GM12878 (cell line): ENCODE measurements around the gene FCAMR. TPM values are rescaled to one million over a fixed set of nuclear protein-coding genes. Genes with fewer than 3 reads are reported as not detected.

ENCODE experiments used
- ATAC-seq: fragments of 200-7000 bp; cut with Tn5 transposase; 3 replicates; pipeline ENCODE4 v1.9.1; 2020; ENCODE audit warnings: mild to moderate bottlenecking, moderate library complexity
- BruUV-seq: library from RNA; stranded (reverse); fragments of 400-500 nt; replicated peaks from 2 replicates; lab custom pipeline; 2021; lab: Mats Ljungman, UMichigan
- CTCF ChIA-PET: fragments of 300-600 bp; sonication (Branson Sonifier 250); formaldehyde crosslinking; extraction: SDS; loops from one replicate; lab custom pipeline; 2021; ENCODE audit warnings: inconsistent platforms; lab: Yijun Ruan, JAX
- POLR2A ChIA-PET: fragments of 350-600 bp; formaldehyde crosslinking; extraction: SDS; loops from one replicate; lab custom pipeline; 2021; ENCODE audit warnings: inconsistent platforms; lab: Charles Lee
- RAD21 ChIA-PET: fragments of 300-600 bp; sonication (Branson Sonifier 250); formaldehyde crosslinking; loops from one replicate; lab custom pipeline; 2023; ENCODE audit warnings: antibody characterized with exemption; ENCODE audit not compliant: unreplicated experiment; lab: Charles Lee
- SMC1A ChIA-PET: fragments of 300-600 bp; sonication (Branson Sonifier 250); formaldehyde crosslinking; loops from one replicate; lab custom pipeline; 2023; ENCODE audit not compliant: unreplicated experiment, uncharacterized antibody; lab: Charles Lee
- DNase-seq: peaks from one replicate; pipeline ENCODE4 v3.0.0-alpha.2; 2011; ENCODE audit warnings: low read depth, low spot score
- FAIRE-seq: peaks from 3 replicates; lab custom pipeline; 2011; peaks lifted over from hg19 to GRCh38; lab: Jason Lieb, UNC
- H2AFZ ChIP-seq: 2 replicates; pipeline ENCODE4 v1.6.0; 2011; ENCODE audit warnings: low read depth, low read length, control low read depth; ENCODE audit not compliant: control insufficient read depth
- H3K27ac ChIP-seq: 2 replicates; pipeline ENCODE4 v1.5.1; 2011; ENCODE audit warnings: control low read depth; ENCODE audit not compliant: control insufficient read depth, insufficient read depth
- H3K27me3 ChIP-seq, 2 experiments: replicated peaks in 1 of 2; 2 replicates each; pipeline versions ENCODE4 v1.6.0 to v1.6.1; 2011; ENCODE audit warnings: low read length in 1 of 2; ENCODE audit not compliant: control insufficient read depth in 2 of 2, insufficient read depth in 2 of 2
- H3K36me3 ChIP-seq, 2 experiments: 2 replicates each; pipeline ENCODE4 v1.5.1; 2011; ENCODE audit warnings: low read length in 1 of 2; ENCODE audit not compliant: control insufficient read depth in 2 of 2, insufficient read depth in 2 of 2
- H3K4me1 ChIP-seq: 2 replicates; pipeline ENCODE4 v1.6.1; 2011; ENCODE audit warnings: mild to moderate bottlenecking, low read length, moderate library complexity, mixed read lengths; ENCODE audit not compliant: control insufficient read depth, insufficient read depth
- H3K4me2 ChIP-seq: 2 replicates; pipeline ENCODE4 v1.6.0; 2011; ENCODE audit warnings: control low read depth; ENCODE audit not compliant: control insufficient read depth, insufficient read depth
- H3K4me3 ChIP-seq: fragments of 200-600 bp; sonication (generic); 2 replicates; pipeline ENCODE4 v1.5.1; 2016
- H3K79me2 ChIP-seq: 2 replicates; pipeline ENCODE4 v1.6.0; 2011; ENCODE audit warnings: low read length; ENCODE audit not compliant: control insufficient read depth, insufficient read depth
- H3K9ac ChIP-seq: 2 replicates; pipeline ENCODE4 v1.8.0; 2011; ENCODE audit warnings: low read length, control low read depth, mixed read lengths; ENCODE audit not compliant: control insufficient read depth, insufficient read depth
- H3K9me3 ChIP-seq: replicated peaks from 3 replicates; pipeline ENCODE4 v1.5.1; 2011; ENCODE audit warnings: mild to moderate bottlenecking, low read length; ENCODE audit not compliant: control insufficient read depth, insufficient read depth
- H4K20me1 ChIP-seq: 2 replicates; pipeline ENCODE4 v1.6.0; 2011; ENCODE audit not compliant: control insufficient read depth, insufficient read depth
- BHLHE40 ChIP-seq, 2 experiments: fragments of 450-650 bp in 1 of 2; IDR thresholded peaks; 2 replicates each; pipeline ENCODE4 v1.6.1; 2011 to 2017; ENCODE audit warnings: low read depth in 2 of 2, borderline replicate concordance in 1 of 2, improper control_type of control experiment in 1 of 2, low read length in 1 of 2, mild to moderate bottlenecking in 1 of 2
- CBX3 ChIP-seq: fragments of 200-600 bp; sonication (generic); IDR thresholded peaks from 2 replicates; pipeline ENCODE4 v1.6.1; 2016; ENCODE audit warnings: low read depth, borderline replicate concordance
- CHD2 ChIP-seq: IDR thresholded peaks from 2 replicates; pipeline ENCODE4 v1.6.1; 2011; ENCODE audit warnings: low read depth, low read length, improper control_type of control experiment, borderline replicate concordance
- ETV6 ChIP-seq, 2 experiments: fragments of 450-650 bp in 1 of 2; IDR thresholded peaks in 1 of 2; conservative IDR thresholded peaks in 1 of 2; 2 replicates each; pipeline ENCODE4 v1.6.1; 2014; ENCODE audit warnings: antibody characterized with exemption in 1 of 2, borderline replicate concordance in 1 of 2, low read depth in 1 of 2, mild to moderate bottlenecking in 1 of 2, moderate library complexity in 1 of 2
- FOS ChIP-seq: IDR thresholded peaks from 3 replicates; pipeline ENCODE4 v1.6.1; 2011; ENCODE audit warnings: borderline replicate concordance; ENCODE audit not compliant: insufficient read length; ENCODE audit errors: extremely low read depth
- HCFC1 ChIP-seq: fragments of 150-350 bp; IDR thresholded peaks from 2 replicates; pipeline ENCODE4 v1.6.1; 2014; ENCODE audit warnings: low read length
- IKZF2 ChIP-seq, 2 experiments: fragments of 450-650 bp; IDR thresholded peaks; 2 replicates each; pipeline ENCODE4 v1.6.1; 2017; ENCODE audit warnings: mild to moderate bottlenecking in 2 of 2, moderate library complexity in 2 of 2
- MYB ChIP-seq: fragments of 150-350 bp; IDR thresholded peaks from 2 replicates; pipeline ENCODE4 v1.6.1; 2014; ENCODE audit warnings: mild to moderate bottlenecking, low read depth, low read length, borderline replicate concordance
- NFYA ChIP-seq: IDR thresholded peaks from 2 replicates; pipeline ENCODE4 v1.6.1; 2011; ENCODE audit warnings: low read depth, mild to moderate bottlenecking, low read length, improper control_type of control experiment, borderline replicate concordance
- RBBP5 ChIP-seq: fragments of 200-600 bp; sonication (generic); conservative IDR thresholded peaks from 2 replicates; pipeline ENCODE4 v1.6.1; 2016
- STAT1 ChIP-seq: fragments of 450-650 bp; conservative IDR thresholded peaks from 2 replicates; pipeline ENCODE4 v1.6.1; 2014; ENCODE audit warnings: antibody characterized with exemption, mild to moderate bottlenecking
- WGBS: methylation state at CpG from one replicate; pipeline ENCODE4 v1.1.6; 2016; ENCODE audit warnings: low lambda C conversion rate; ENCODE audit not compliant: insufficient replicate concordance, insufficient coverage; ENCODE audit errors: missing lambda C conversion rate; 5-methylcytosine and 5-hydroxymethylcytosine counted together
- in situ Hi-C: fragments of 300-500 bp; cut with MboI; formaldehyde crosslinking; loops from 9 replicates; pipeline ENCODE4 v1.14.3; 2018; ENCODE audit warnings: mixed read lengths
- intact Hi-C: fragments of 100-400 bp; cut with micrococcal nuclease; formaldehyde crosslinking; loops from one replicate; pipeline ENCODE4 v1.14.2; 2022; ENCODE audit not compliant: unreplicated experiment
- polyA plus RNA-seq, 11 experiments: library from polyadenylated mRNA; depleted of rRNA in 4 of 11; unstranded in 6 of 11; stranded (reverse) in 5 of 11; fragments of >200 nt; fragmentation: Nextera tagmentation in 4 of 11; fragmentation: Illumina TruSeq in 1 of 11; extraction: Ambion mirVana in 4 of 11; extraction: Trizol in 1 of 11; gene quantifications; 1 replicate in 1 of 11; 2 replicates in 10 of 11; pipeline versions ENCODE4 v1.2.1 to v1.2.3, GENCODE V29; 2011 to 2016; ENCODE audit warnings: inconsistent platforms in 2 of 11, missing spikeins in 2 of 11, low read depth in 1 of 11
- total RNA-seq, 4 experiments: library from RNA; depleted of rRNA in 3 of 4; stranded (reverse); fragments of >200 nt in 3 of 4; fragmentation: Illumina TruSeq in 1 of 4; extraction: Trizol in 1 of 4; gene quantifications; 2 replicates each; pipeline versions ENCODE4 v1.2.1 to v1.2.3, GENCODE V29; 2013 to 2021

Gene FCAMR
- total and polyA plus RNA-seq, 10 of the 15 experiments (the other 5 are each of a cell fraction or from before 2014, with no cell fraction given): 0.04 to 0.15 (median 0.06) TPM; not detected in 3

- TF ChIP-seq NFYA (no peak), HCFC1 (no peak)
These were observed 4.5 kb downstream of the FCAMR start (continued) for GRCh38 chr1:206965781-206966180.

- intact Hi-C loops (no loop called here), in situ Hi-C loops (no loop called here)
- no peak overlapping the region for H3K9ac ChIP-seq
- POLR2A ChIA-PET: interaction anchor here (1.1 kb wide), 1 partner anchor 14 kb away, joined by 3 read pairs; no protein-coding TSS in a partner anchor
- CTCF ChIA-PET: no interaction called here
- BruUV-seq: no TSS peak
- H3K4me2 ChIP-seq: no peak overlapping the region
- ATAC-seq (no peak), DNase-seq (no peak), FAIRE-seq (no peak)
- RAD21 ChIA-PET: interaction anchor here (0.8 to 1.0 kb wide), 3 partner anchors 12 to 39 kb away, joined by 3 to 4 read pairs (median 3); no protein-coding TSS in a partner anchor
- SMC1A ChIA-PET: interaction anchor here (0.9 to 1.9 kb wide), 3 partner anchors 16 to 51 kb away, joined by 3 to 5 read pairs (median 4); no protein-coding TSS in a partner anchor
- H3K4me1 ChIP-seq: peaks cover 22% of the 10 kb centered on the region
- no peaks in the 10 kb centered on the region for H4K20me1 ChIP-seq
- H2AFZ ChIP-seq: no peak overlapping the region
- no peaks in the 10 kb centered on the region for H3K27me3 ChIP-seq
- H3K9me3 ChIP-seq: no peaks in the 10 kb centered on the region
- TF ChIP-seq BHLHE40 (IDR thresholded peaks at IDR 0.05; ENCODE audit: borderline replicate concordance in 1 of 2, low read depth in 2 of 2, low read length in 1 of 2) (no peak), IKZF2 (IDR thresholded peaks at IDR 0.05) (no peak), ETV6 (conservative IDR thresholded peaks at IDR 0.05 in 1 of 2, IDR thresholded peaks at IDR 0.05 in 1 of 2; ENCODE audit: borderline replicate concordance in 1 of 2, low read depth in 1 of 2) (no peak), CHD2 (no peak), STAT1 (no peak), CBX3 (no peak), RBBP5 (no peak), FOS (no peak), MYB (no peak)
- no peaks in the 10 kb centered on the region for H3K79me2 ChIP-seq
- no peak overlapping the region for H3K27ac ChIP-seq
- WGBS: 86% methylated on average over 1 of the region's 1 CpG
- no peaks in the 10 kb centered on the region for H3K36me3 ChIP-seq
- H3K4me3 ChIP-seq: no peak overlapping the region
These were observed 6.5 kb downstream of the FCAMR start for GRCh38 chr1:206963740-206964139.
